GM21515 (cell line): ENCODE data around the gene AFF1.
"Not testable (repeated sequence)": the region's sequence is repeated elsewhere in the genome, so short reads cannot be mapped to it uniquely, and the experiment has no call there.

ENCODE experiments used
- ATAC-seq: cut with Tn5 transposase; IDR thresholded peaks from one replicate; pipeline ENCODE4 v1.9.1; 2021; ENCODE audit not compliant: unreplicated experiment

AFF1 gene

DNA sequence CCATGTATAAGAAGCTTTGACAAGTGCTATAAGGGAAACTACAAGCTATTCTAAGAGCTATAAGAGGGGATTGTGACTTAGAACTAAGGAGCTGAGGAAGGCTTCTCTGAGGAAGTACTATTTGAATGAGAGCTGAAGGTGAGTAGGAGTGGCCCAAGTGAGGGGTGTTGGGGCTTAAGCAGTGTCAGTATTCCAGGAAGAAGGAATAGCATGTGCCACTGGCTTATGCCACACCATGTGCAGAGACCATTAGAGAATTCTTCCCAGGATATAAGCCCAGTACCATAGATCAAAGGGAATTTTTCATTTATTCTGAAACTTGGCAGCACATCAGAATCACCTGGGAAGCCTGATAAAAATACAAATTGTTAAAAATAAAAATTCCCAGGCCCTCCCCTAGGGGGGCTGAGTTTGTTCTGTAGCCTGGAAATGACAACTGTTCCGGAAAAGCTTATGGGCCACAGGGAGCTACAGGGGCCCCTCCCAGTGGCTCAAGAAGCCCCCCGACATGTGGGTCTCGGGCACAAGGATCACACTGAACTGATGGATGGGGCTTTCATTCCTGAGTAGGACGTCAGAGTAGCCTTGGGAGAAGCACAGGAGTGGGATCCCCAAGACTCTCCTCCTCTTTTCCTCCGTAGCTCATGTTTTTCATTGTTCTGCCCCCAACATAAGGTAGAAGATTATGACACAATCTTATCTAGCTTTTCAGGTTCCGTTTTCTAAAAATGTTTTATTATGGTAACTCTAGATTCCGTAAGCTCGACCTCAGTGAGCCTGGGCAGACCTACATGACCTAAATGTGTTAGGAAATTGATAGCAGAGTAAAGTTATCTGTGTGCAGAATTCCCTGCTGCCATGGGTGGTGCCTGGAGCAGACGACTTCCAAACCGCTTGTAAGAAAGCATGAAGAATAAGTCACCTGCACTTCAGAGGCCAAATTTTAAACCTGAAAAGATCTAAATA lies 119.3 kb downstream of the AFF1 start:
- no peak for ATAC-seq

DNA sequence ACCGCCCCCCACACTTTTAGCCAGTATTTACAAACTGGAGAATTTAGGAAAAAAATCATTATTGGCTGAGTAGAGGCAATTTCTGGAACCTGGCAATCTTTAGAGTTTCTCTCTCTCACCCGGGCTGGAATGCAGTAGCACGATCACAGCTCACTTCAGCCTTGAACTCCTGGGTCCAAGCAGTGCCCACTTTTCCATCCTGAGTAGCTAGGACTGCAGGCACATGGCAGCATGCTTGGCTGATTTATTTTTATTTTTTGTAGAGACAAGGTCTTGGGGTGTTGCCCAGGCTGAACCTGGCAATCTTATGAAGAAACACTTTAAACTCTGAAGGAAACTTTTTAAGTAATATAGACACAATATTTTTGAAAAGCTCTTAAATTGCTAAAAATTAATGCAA lies 120.1 kb downstream of the AFF1 start:
- ATAC-seq = no peak

- no peak for ATAC-seq
These were observed 120.5 kb downstream of the AFF1 start for GRCh38 chr4:87055311-87055710.

GRCh38 chr4:87056881-87057280 lies 122.1 kb downstream of the AFF1 start:
- no peak for ATAC-seq

DNA sequence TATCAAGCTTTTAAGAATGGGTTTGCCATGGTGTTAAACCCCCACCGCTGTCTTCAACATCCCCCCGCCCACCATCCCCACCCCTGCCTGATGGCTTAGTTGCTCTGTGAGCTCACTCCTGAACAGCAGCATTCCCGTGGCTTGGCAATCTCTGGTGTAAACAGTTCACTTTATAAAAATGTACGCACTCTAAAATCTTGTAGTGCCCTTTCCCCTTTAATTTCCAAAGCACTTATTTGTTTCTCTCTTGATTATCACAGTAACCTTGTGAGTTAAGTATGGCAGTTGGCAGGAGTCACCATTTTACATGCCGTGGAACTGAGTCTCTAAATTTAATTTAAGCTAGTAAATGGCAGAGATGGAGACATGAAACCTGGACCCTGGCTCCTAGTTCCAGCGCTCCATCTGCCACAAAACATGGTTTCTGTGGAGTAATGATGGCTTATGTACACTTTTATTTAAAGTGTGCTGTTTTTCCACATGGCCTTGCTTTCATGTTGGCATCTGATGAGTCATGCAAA lies 123.1 kb downstream of the AFF1 start:
- ATAC-seq = no peak

DNA sequence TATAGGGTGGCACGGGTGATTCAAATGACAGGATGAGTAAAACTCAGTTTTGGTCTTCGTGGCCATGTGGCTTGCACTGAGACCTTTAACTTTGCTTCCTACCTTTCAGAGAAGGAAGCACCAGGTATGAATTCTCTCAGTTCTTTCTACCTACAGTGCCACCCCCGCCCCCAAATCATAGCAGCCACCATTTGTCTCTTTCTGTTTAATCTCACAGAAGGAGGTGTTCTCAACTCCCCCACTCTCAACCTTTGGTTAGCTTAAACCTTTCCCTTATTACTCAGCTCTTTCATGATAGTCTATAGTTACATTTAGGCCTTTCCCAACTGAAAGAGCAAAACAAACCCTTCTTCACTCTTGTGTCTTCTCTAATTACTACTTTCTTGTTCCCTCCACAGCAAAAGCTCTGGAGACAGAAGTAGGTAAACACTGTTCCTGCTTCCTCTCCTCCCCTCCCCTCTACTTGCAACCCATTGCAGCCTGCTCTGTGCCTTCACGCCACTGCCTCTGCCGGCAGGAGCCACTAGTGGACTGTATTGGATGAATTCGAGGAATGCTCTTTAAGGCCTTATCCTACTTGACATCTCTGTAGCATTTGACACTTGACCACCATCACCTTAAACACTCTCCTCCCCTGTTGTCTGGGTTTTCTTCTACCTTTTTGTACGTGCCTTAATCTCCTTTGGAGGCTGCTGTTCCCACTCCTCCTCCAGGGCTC lies 123.7 kb downstream of the AFF1 start:
- ATAC-seq = no peak

GRCh38 chr4:87060957-87061356 lies 126.1 kb downstream of the AFF1 start:
- no peak for ATAC-seq

GRCh38 chr4:87065021-87065420 lies 130.2 kb downstream of the AFF1 start:
- no peak for ATAC-seq

- ATAC-seq = no peak
These were observed 131.8 kb downstream of the AFF1 start for GRCh38 chr4:87066403-87067123.

DNA sequence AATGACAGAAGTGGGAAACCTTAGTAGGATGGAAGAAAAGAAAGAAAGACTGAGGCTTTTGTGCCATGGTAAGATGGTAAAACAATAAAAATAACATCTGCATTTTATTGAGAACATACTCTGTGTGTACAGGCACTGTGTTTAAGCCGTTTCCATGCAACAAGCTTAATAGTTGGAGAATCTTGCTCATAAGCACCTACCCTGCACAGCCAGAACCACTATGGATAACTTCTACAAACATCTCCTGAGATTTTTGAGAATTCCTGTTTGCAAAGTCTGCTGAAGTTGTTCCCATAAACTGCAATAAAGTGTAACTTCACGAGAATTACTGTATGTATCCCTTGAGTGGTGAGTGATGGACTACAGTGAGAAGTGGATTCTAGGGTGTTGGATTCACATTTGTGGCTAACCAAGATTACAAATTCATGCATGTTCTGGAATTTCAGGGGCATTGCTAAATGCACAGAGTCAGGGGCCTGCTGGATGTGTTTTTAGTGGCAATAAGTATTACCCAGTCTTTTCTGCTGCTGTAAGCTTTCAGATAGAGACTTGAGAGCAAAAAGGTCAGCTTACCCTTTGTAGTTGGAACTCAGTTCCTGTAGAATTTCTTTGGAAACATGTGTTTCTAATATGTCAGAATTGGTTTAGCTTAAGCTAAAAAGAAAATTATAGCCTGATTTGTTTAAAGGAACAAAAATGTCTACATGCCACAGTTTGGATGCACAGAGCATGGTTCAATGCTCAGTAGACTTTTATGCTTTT lies 132.5 kb downstream of the AFF1 start:
- no peak for ATAC-seq

DNA sequence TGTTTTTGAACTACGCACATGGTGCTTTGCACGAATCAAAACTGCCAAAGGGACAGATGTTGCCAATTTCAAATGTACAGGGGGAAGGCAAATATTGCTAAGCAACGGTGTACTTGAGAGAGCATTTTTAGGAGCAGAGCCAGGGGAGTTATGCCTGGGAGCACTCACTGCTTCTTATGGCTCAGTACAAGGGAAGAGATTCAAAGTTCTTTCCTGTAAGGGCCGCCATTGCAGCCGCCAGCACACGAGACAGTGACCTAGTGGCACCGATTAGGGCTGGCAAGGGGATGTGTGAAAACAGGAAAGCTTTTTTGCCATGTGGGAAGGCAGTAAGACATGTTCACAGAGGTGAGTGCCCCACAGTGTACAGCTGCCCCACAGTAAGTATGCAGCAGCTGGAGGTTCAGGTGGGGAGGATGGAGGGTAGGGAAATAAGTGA lies 133.8 kb downstream of the AFF1 start:
- no peak for ATAC-seq

GRCh38 chr4:87069037-87069742 lies 134.4 kb downstream of the AFF1 start:
- no peak for ATAC-seq

DNA sequence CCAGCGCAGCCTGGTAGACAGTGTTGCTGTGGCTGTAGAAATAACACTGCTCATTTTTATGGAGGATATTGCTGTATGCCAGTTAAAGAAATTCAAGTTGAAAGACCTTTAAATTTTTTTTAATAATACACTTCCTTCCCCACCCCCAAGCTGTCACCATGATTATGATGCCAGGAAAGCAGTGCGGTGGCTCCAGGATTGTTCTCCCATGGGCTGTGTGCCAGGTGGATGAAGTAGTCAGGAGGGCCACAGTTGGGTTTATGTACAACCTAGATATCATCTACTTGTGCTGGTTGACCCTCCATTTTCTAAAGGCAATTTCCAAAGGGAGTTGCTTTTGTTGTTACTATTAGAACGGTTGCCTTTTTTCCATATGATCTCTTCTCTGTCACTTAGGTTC lies 136.6 kb downstream of the AFF1 start:
- no peak for ATAC-seq

- not testable (repeated sequence) for ATAC-seq
These were observed 137.7 kb downstream of the AFF1 start for GRCh38 chr4:87072545-87072944.

- peak; percentile 94 for ATAC-seq
These were observed 138.6 kb downstream of the AFF1 start for GRCh38 chr4:87073199-87074120.

GRCh38 chr4:87074121-87074488 lies 139.3 kb downstream of the AFF1 start:
- ATAC-seq = no peak

GRCh38 chr4:87075876-87076275 lies 141.1 kb downstream of the AFF1 start:
- ATAC-seq = no peak

- ATAC-seq = no peak
These were observed 142.0 kb downstream of the AFF1 start for GRCh38 chr4:87076690-87077358.
